GM10248 (cell line): ENCODE data around the gene PFN3.

ENCODE experiments used
- CTCF ChIA-PET: fragments of 300-600 bp; sonication (Branson Sonifier 250); formaldehyde crosslinking; extraction: SDS; loops from one replicate; lab custom pipeline; 2021; ENCODE audit warnings: antibody characterized with exemption; lab: Yijun Ruan, JAX
- POLR2A ChIA-PET: fragments of 350-650 bp; sonication (Branson Sonifier 250); formaldehyde crosslinking; extraction: SDS; loops from one replicate; lab custom pipeline; 2020; ENCODE audit warnings: antibody characterized with exemption; lab: Yijun Ruan, JAX
- DNase-seq: peaks from one replicate; pipeline ENCODE4 v3.0.0; 2012; ENCODE audit errors: extremely low spot score
- CTCF ChIP-seq: IDR thresholded peaks from 2 replicates; pipeline ENCODE4 v1.5.1; 2012; ENCODE audit warnings: mild to moderate bottlenecking, low read depth; ENCODE audit errors: extremely low read depth, missing control alignments, control extremely low read depth

PFN3 gene

GRCh38 chr5:177389241-177390169 lies 11.0 kb downstream of the PFN3 start:
- no peak for TF ChIP-seq CTCF
- POLR2A ChIA-PET = interaction anchor here (0.6 to 2.0 kb wide), 5 partner anchors 14 to 112 kb away, joined by 3 to 7 read pairs (median 4); partner anchors contain the start of genes GRK6 and RGS14
- CTCF ChIA-PET = interaction anchor here (0.7 to 30.0 kb wide), 26 partner anchors 15 to 277 kb away, joined by 3 to 734 read pairs (median 10); partner anchors contain the start of genes DOK3, F12, LMAN2 and PDLIM7
- DNase-seq = peak; percentile 74

- no peak for DNase-seq
- POLR2A ChIA-PET = interaction anchor here (1.2 to 2.0 kb wide), 2 partner anchors 38 to 113 kb away, joined by 3 to 7 read pairs; partner anchors contain the start of gene GRK6
- no peak for TF ChIP-seq CTCF
- CTCF ChIA-PET = interaction anchor here (1.1 to 30.0 kb wide), 12 partner anchors 16 to 276 kb away, joined by 3 to 734 read pairs (median 28); partner anchors contain the start of genes DOK3, F12, LMAN2 and PDLIM7
These were observed 11.9 kb downstream of the PFN3 start for GRCh38 chr5:177388521-177389052.

GRCh38 chr5:177387405-177387804 lies 13.1 kb downstream of the PFN3 start:
- no peak for DNase-seq
- POLR2A ChIA-PET = no interaction called here
- CTCF ChIA-PET = interaction anchor here (8.8 to 30.0 kb wide), 3 partner anchors 18 to 63 kb away, joined by 285 to 734 read pairs (median 321); partner anchors contain the start of genes F12, LMAN2, PFN3 and PRR7
- no peak for TF ChIP-seq CTCF

GRCh38 chr5:177386542-177386941 lies 13.9 kb downstream of the PFN3 start:
- CTCF ChIA-PET = interaction anchor here (0.6 to 30.0 kb wide), 6 partner anchors 18 to 115 kb away, joined by 3 to 734 read pairs (median 5); partner anchors contain the start of genes F12, LMAN2, PFN3 and RGS14
- POLR2A ChIA-PET = no interaction called here
- DNase-seq = no peak
- TF ChIP-seq CTCF = no peak

GRCh38 chr5:177385720-177386119 lies 14.7 kb downstream of the PFN3 start:
- TF ChIP-seq CTCF = no peak
- DNase-seq = no peak
- CTCF ChIA-PET = interaction anchor here (0.7 to 30.0 kb wide), 7 partner anchors 9 to 116 kb away, joined by 3 to 734 read pairs (median 4); partner anchors contain the start of genes F12, LMAN2, PFN3 and RGS14
- POLR2A ChIA-PET = no interaction called here

GRCh38 chr5:177384134-177384533 lies 16.3 kb downstream of the PFN3 start, which contains the start of gene SLC34A1:
Gene SLC34A1 (plus strand): TSS chr5:177384434. CDS start chr5:177385742, 1,308 bp downstream.
- no peak for DNase-seq
- CTCF ChIA-PET = interaction anchor here (1.1 to 30.0 kb wide), 7 partner anchors 10 to 271 kb away, joined by 3 to 734 read pairs (median 6); partner anchors contain the start of genes F12, LMAN2, PFN3 and RGS14
- no peak for TF ChIP-seq CTCF
- POLR2A ChIA-PET = interaction anchor here (0.7 to 1.1 kb wide), 2 partner anchors 13 to 71 kb away, joined by 3 to 4 read pairs; no protein-coding TSS in a partner anchor
